ENCODE measurements around the gene KIF23. TPM values are rescaled to one million over a fixed set of nuclear protein-coding genes. Genes with fewer than 3 reads are reported as not detected.
A peak's percentile ranks its signal among the peaks of the same experiment; 100 is the strongest.

KIF23 gene
- total and polyA plus RNA-seq, 2 experiments from 2014 or later: 52.9 to 103 TPM

DNA sequence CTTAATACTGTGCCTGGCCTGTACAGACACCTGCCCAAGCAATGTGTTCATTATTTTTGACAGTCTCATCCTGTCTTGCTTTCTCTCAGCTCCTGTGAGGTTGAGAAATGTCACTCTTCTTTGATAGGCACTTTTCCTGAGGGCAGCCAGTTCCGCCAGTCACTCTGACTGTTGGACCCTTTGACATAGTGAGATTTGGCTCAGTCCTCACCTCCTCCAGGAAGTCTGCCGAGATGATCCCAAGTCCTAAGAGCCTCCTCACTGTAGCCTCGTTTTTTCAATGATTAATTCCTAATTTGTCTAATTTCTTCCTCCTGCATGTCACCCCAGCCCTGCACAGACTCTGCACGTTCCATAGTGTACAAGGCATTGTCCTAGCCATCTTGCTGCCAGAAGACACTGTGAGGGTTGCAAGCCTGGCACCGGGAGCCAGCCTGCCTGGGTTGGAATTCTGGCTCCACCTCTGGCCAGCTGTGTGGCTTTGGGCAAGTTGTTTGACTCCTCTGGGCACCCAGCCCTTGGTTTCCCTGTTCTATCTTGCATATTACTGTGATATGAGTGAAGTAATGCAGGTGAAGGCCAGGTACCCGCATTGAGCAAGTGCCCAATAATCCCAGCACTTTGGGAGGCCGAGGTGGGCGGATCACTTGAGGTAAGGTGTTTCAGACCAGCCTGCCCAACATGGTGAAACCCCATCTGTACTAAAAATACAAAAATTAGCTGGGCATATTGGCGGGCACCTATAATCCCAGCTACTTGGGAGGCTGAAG is 62.7 kb downstream of the KIF23 start (continued):
- TF ChIP-seq ZNF114 (CRISPR knock-in tag; IDR thresholded peaks at IDR 0.05): no peak
- TF ChIP-seq ZNF331 (CRISPR knock-in tag; IDR thresholded peaks at IDR 0.05; ENCODE audit: low read depth): no peak
- TF ChIP-seq, protein P1, sequence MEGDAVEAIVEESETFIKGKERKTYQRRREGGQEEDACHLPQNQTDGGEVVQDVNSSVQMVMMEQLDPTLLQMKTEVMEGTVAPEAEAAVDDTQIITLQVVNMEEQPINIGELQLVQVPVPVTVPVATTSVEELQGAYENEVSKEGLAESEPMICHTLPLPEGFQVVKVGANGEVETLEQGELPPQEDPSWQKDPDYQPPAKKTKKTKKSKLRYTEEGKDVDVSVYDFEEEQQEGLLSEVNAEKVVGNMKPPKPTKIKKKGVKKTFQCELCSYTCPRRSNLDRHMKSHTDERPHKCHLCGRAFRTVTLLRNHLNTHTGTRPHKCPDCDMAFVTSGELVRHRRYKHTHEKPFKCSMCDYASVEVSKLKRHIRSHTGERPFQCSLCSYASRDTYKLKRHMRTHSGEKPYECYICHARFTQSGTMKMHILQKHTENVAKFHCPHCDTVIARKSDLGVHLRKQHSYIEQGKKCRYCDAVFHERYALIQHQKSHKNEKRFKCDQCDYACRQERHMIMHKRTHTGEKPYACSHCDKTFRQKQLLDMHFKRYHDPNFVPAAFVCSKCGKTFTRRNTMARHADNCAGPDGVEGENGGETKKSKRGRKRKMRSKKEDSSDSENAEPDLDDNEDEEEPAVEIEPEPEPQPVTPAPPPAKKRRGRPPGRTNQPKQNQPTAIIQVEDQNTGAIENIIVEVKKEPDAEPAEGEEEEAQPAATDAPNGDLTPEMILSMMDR (conservative IDR thresholded peaks at IDR 0.05; ENCODE audit: low read depth in 2 of 2): no peak

GRCh38 chr15:69478259-69478781 is 64.2 kb downstream of the KIF23 start:
- no peak overlapping the region for H3K4me3 ChIP-seq
- H3K36me3 ChIP-seq (ENCODE audit: insufficient read depth): no peaks in the 10 kb centered on the region; the same call in 1 of the 2 replicates
- no peak overlapping the region for H3K4me2 ChIP-seq
- no peaks in the 10 kb centered on the region for H3F3A ChIP-seq (replicated peaks; ENCODE audit: low read depth)
- H3K27me3 Mint-ChIP-seq (ENCODE audit: insufficient read depth, low read depth, poor library complexity): peaks cover 6% of the 10 kb centered on the region
- TF ChIP-seq ZNF331 (CRISPR knock-in tag; IDR thresholded peaks at IDR 0.05; ENCODE audit: low read depth): no peak
- TF ChIP-seq, protein P1 (conservative IDR thresholded peaks at IDR 0.05; ENCODE audit: low read depth in 2 of 2): peak; percentile 89 to 97
- H3K9me2 ChIP-seq (ENCODE audit: insufficient read depth): no peaks in the 10 kb centered on the region
- no peaks in the 10 kb centered on the region for H3K4me1 ChIP-seq (ENCODE audit: insufficient read depth)
- H4K20me1 ChIP-seq (replicated peaks; ENCODE audit: insufficient read depth): no peaks in the 10 kb centered on the region
- H3K9me3 Mint-ChIP-seq: peaks cover 10% of the 10 kb centered on the region; the same call in 2 of the 3 replicates
- no peak overlapping the region for H3K27ac ChIP-seq (ENCODE audit: low read depth)
- H3K79me2 ChIP-seq (replicated peaks; ENCODE audit: insufficient read depth): no peaks in the 10 kb centered on the region
- no peak overlapping the region for H3K27ac Mint-ChIP-seq
- H3K4me1 Mint-ChIP-seq: no peaks in the 10 kb centered on the region
- peak; percentile 90 for DNase-seq (ENCODE audit: low spot score)
- peak; percentile 93 for ATAC-seq
- H3K27me3 ChIP-seq (ENCODE audit: insufficient read depth): no peaks in the 10 kb centered on the region
- 0 out of 2 replicates have a peak overlapping the region, but pooled peaks have one; percentile 69 for H2AFZ ChIP-seq
- H3K4me3 Mint-ChIP-seq: no peak overlapping the region
- peaks cover 3% of the 10 kb centered on the region for H3K36me3 Mint-ChIP-seq (ENCODE audit: low read depth)

- DNase-seq (ENCODE audit: low spot score): no peak
- Mint-ChIP-seq H3K27ac (no peak overlapping the region), H3K9me3 (peaks cover 10% of the 10 kb centered on the region; the same call in 2 of the 3 replicates), H3K4me1 (no peaks in the 10 kb centered on the region), H3K4me3 (no peak overlapping the region), H3K36me3 (ENCODE audit: low read depth) (peaks cover 3% of the 10 kb centered on the region), H3K27me3 (ENCODE audit: insufficient read depth, low read depth, poor library complexity) (peaks cover 9% of the 10 kb centered on the region)
- no peak for ATAC-seq
- H4K20me1 ChIP-seq (replicated peaks; ENCODE audit: insufficient read depth): no peaks in the 10 kb centered on the region
- no peak overlapping the region for H2AFZ ChIP-seq
- H3K4me1 ChIP-seq (ENCODE audit: insufficient read depth): no peaks in the 10 kb centered on the region
- no peaks in the 10 kb centered on the region for H3K27me3 ChIP-seq (ENCODE audit: insufficient read depth)
- no peaks in the 10 kb centered on the region for H3K79me2 ChIP-seq (replicated peaks; ENCODE audit: insufficient read depth)
- H3K9me2 ChIP-seq (ENCODE audit: insufficient read depth): no peaks in the 10 kb centered on the region
- H3F3A ChIP-seq (replicated peaks; ENCODE audit: low read depth): no peaks in the 10 kb centered on the region
- H3K36me3 ChIP-seq (ENCODE audit: insufficient read depth): no peaks in the 10 kb centered on the region; the same call in 1 of the 2 replicates
- no peak for TF ChIP-seq POLR2AphosphoS5 (IDR thresholded peaks at IDR 0.05; ENCODE audit: low read depth)
- TF ChIP-seq, protein P2, sequence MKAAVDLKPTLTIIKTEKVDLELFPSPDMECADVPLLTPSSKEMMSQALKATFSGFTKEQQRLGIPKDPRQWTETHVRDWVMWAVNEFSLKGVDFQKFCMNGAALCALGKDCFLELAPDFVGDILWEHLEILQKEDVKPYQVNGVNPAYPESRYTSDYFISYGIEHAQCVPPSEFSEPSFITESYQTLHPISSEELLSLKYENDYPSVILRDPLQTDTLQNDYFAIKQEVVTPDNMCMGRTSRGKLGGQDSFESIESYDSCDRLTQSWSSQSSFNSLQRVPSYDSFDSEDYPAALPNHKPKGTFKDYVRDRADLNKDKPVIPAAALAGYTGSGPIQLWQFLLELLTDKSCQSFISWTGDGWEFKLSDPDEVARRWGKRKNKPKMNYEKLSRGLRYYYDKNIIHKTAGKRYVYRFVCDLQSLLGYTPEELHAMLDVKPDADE (IDR thresholded peaks at IDR 0.05): no peak
- H3K4me2 ChIP-seq: no peak overlapping the region
- no peak overlapping the region for H3K27ac ChIP-seq (ENCODE audit: low read depth)
- H3K4me3 ChIP-seq: no peak overlapping the region
Measured at GRCh38 chr15:69479081-69479480, 64.9 kb downstream of the KIF23 start.

All from GM23338 (cell line).